Upper lobe of left lung (tissue), 4 donors: ENCODE measurements around the gene RIPK1.

ENCODE experiments used
- EP300 ChIP-seq, 4 donors: sonication (generic); formaldehyde crosslinking; IDR thresholded peaks; one replicate each; pipeline ENCODE4 v1.5.1; 2017; ENCODE audit warnings: antibody characterized with exemption in 4 of 4, control low read depth in 2 of 4
- POLR2A ChIP-seq, 4 donors: fragments of 450-650 bp; IDR thresholded peaks; one replicate each; pipeline ENCODE4 v1.5.1; 2016 to 2017; ENCODE audit warnings: antibody characterized with exemption in 4 of 4, mild to moderate bottlenecking in 2 of 4
- TF ChIP-seq, protein P1 (sequence below), 6 experiments: fragments of 450-650 bp in 4 of 6; fragments of 200-600 bp in 2 of 6; sonication (generic) in 2 of 6; IDR thresholded peaks; one replicate each; pipeline ENCODE4 v1.5.1; 2016 to 2019; ENCODE audit warnings: antibody characterized with exemption in 6 of 6

DNA sequence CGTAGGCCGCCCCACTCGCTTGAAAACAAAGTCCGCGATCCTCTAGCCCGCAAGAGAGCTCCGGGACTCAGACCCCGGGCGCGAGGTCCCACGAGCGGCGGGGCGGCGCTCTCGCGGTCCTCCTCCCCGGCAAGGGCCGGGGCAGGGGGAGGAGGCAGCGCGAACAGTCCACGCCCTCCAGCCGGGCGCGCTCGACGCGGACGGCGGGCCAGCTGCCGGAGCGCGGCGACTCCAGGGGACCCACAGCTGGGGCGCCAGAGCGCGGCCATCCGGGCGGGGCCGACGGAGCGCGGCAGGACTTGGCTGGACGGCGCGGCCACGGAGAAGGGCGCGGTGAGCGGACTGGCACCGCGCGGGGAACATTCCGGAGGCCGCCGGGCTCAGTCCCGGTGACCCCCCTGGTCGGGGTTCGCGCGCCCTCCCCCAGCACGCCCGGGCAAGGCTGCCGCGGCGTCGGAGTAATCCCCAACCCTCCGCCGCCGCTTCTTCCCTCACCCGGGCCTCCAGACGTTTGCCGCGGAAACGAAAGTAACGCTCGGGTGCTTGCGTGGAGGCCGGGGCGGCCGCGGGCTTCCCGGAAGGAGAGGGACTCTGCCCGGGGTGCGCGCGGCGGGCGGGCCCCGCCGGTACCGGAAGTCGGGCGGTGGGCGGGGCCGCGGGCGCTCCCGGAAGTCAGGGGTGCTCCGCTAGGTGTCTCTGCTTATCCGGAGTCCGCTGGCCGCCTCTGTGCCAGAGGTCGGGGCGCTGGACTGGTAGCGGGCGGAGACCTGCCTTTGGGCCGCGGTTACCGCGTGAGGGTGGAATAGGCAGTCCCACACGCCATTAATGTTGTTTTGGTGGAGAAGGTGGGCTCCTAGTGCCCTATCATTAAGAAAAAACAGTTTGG, at the start of gene RIPK1:
- peak; percentile 65 to 97 (median 92) for TF ChIP-seq POLR2A (IDR thresholded peaks at IDR 0.05)
- TF ChIP-seq, protein P1, sequence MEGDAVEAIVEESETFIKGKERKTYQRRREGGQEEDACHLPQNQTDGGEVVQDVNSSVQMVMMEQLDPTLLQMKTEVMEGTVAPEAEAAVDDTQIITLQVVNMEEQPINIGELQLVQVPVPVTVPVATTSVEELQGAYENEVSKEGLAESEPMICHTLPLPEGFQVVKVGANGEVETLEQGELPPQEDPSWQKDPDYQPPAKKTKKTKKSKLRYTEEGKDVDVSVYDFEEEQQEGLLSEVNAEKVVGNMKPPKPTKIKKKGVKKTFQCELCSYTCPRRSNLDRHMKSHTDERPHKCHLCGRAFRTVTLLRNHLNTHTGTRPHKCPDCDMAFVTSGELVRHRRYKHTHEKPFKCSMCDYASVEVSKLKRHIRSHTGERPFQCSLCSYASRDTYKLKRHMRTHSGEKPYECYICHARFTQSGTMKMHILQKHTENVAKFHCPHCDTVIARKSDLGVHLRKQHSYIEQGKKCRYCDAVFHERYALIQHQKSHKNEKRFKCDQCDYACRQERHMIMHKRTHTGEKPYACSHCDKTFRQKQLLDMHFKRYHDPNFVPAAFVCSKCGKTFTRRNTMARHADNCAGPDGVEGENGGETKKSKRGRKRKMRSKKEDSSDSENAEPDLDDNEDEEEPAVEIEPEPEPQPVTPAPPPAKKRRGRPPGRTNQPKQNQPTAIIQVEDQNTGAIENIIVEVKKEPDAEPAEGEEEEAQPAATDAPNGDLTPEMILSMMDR (IDR thresholded peaks at IDR 0.05): peak in 5 of 6 experiments; percentile 13 to 50 (median 26)
- peak in 1 of 4 donors; percentile 32 for TF ChIP-seq EP300 (IDR thresholded peaks at IDR 0.05)
